Activated effector memory CD4-positive, alpha-beta T cell treated with anti-CD3 and anti-CD28 coated beads, Interleukin-2, amount 50 U/mL, for 16 hours (primary cell): ENCODE measurements around the gene TARM1.
A peak's percentile ranks its signal among the peaks of the same experiment; 100 is the strongest.
"Not testable (repeated sequence)": the region's sequence is repeated elsewhere in the genome, so short reads cannot be mapped to it uniquely, and the experiment has no call there.

Experiments
- DNase-seq: peaks from one replicate; pipeline ENCODE4 v3.0.0-alpha.2; 2020

TARM1 gene

GRCh38 chr19:54081032-54081431, at the start of gene TARM1:
Gene TARM1, minus strand, starts transcription at chr19:54081365. Its CDS starts 25 bp downstream, at chr19:54081340.
- no peak for DNase-seq

DNA sequence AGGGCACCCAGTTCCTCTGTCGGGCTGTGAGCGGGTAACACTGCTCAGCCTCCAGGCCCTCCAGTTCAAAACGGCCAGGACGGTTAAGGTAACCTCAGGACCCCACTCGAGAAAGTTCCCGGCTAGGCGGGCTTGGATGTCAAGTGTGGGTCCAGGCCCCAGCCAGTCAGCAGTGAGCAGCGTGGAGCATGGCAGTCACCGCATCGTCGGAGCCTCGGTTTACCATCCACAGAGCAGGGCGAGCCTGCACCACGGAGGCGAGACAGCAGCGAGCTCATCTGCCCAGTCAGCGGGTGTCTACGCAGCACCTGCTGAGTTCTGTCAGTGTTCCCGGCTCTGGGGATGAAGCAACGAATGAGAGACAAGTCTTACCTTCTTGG, 48.4 kb upstream of the TARM1 start:
- no peak for DNase-seq

DNA sequence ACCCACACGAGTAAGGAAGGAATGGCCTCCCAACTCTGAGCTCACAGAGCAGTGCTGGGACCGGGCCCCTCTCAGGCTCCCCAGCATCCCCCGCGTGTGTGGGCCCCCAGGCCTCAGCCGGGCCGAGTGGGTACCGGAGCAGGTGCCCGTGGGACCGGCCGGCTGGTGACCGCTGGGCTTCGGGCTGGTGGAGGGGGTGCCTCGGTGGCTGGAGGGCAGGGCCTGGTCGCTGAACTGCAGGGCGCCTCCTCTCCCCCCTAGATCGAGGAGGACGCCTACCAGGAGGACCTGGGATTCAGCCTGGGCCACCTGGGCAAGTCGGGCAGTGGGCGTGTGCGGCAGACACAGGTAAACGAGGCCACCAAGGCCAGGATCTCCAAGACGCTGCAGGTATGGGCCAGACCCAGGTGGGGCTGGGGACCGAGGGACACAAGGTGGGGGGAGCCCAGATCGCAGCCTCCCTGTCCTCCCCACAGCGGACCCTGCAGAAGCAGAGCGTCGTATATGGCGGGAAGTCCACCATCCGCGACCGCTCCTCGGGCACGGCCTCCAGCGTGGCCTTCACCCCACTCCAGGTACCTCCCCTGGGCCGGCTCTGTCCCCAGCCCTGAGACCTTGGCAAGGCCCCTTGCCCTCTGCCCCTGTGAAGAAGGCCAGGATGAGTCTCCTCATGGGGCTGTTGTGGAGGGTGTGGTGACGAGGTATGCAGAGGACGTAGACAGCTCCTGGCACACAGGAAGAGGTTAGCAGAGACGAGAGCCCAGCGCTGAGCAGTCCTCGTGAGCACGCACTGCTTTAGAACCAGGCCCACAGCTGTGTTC, 47.8 kb upstream of the TARM1 start:
- DNase-seq = no peak

GRCh38 chr19:54128441-54128725, 47.2 kb upstream of the TARM1 start:
- DNase-seq = no peak

- DNase-seq = no peak
Measured at GRCh38 chr19:54127688-54128440, 46.7 kb upstream of the TARM1 start.

DNA sequence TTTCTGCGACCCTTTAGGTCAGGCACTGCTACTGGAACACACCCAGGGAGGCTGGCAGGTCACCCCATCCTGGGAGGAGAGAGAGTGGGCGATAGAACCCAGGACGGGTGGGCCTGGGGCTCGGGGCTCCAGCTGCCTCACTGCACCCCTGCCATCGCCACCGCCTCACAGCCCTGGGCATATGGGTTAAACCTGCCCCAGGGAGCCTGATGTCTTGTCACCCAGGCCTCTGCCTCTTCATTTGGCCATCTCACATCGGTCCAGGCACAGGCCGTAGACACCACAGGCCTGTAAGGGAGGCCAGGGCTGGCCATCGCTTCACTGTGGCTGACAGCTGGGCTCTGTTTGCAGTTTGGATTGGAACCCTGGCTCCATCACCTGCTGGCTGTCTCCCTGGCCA, 44.5 kb upstream of the TARM1 start:
- no peak for DNase-seq

- no peak for DNase-seq
Measured at GRCh38 chr19:54124393-54124792, 43.2 kb upstream of the TARM1 start.

- no peak for DNase-seq
Measured at GRCh38 chr19:54123682-54124081, 42.5 kb upstream of the TARM1 start.

GRCh38 chr19:54121259-54121658, 40.1 kb upstream of the TARM1 start:
- DNase-seq = no peak

- peak; percentile 99 for DNase-seq
Measured at GRCh38 chr19:54115109-54116063, 34.2 kb upstream of the TARM1 start, which contains the start of the genes PRPF31 and TFPT. Gene PRPF31, plus strand, starts transcription at chr19:54115754. Its CDS starts 2,525 bp downstream, at chr19:54118279. Gene TFPT, minus strand, starts transcription at chr19:54115657. Its CDS starts 388 bp downstream, at chr19:54115269.

DNA sequence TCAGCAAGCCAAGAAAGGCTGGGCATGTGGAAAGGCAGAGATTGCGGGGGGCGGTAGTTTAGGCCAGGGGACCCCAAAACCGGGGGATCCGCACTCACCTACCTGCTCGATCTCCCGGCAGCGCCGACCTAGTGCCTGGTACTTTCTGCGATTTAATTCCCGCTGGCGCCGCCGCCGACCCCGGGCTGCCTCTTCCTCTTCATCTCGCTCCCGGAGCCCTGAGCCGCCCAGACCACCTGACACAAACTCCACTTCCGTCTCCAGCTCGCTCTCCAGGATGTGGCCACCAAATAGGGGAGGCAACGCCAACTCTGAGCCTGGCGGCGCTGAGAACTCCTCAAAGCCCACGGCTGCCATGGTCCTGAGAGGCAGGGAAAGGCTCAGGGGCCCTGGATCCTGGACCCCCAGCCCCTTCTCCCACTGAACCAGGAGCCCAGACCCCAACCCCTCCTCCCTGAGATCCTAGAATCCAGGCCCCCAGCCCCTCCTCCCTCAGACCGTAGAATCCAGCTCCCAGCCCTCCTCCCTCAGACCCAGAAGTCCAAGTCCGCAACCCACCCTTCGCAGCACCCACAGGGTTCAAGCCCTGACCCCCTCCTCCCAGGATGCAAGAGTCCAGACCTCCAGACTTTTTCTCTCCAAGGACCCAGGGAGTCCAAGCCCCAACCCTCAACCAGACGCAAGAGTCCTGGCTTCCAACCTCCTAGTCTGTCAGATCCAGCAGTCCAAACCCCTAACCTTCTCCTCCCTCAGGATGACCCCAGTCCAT, 33.4 kb upstream of the TARM1 start:
- DNase-seq = peak; percentile 83

- DNase-seq = no peak
Measured at GRCh38 chr19:54109651-54110050, 28.5 kb upstream of the TARM1 start.

DNA sequence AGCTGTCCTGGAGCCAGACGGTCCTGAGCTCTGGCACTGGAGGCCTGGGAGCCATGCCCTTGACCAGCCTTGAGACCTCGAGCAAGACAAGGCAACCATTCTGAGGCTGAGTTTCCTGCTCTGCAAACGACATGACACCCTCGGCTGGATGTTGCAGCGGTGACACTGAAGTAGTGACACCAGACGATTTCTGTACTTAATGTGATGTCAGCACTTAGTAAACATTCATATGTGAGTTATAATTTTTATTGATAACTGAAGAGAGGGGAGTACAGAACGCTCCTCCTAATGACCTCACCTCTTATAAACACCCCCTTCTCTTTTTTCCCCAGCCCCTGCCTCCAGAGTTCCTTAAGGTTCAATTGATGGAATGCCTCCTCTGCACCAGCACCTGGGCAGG, 27.3 kb upstream of the TARM1 start:
- no peak for DNase-seq

DNA sequence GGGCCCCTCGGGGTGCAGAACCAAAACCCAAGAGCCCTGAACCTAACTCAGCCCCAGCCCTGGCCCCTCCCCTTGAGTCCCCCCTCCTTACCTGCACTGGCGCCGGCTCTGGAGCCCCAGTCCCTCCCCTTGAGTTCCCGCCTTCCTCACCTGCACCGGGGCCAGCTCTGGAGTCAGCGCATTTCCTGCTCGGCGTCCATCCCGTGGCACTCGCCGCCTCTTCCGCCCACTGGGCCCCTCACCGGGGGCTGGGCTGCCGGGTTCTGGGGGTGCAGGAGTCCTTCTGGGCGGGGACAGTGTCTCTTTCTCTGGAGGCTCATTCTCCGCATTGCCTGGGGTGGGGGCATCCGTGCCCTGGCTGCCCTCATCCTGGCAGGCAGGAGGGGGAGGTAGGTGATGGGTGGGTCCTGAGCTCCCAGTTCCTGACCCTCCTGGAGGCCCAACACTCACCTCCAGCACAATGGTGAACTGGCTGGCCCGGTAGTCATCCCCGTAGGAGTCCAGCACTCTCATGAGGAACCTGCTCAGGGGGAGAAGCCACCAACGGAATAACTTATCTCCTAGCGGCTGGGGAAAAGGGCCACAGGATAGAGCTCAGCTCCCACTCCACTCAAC, 26.8 kb upstream of the TARM1 start:
- DNase-seq = peak; percentile 53

DNA sequence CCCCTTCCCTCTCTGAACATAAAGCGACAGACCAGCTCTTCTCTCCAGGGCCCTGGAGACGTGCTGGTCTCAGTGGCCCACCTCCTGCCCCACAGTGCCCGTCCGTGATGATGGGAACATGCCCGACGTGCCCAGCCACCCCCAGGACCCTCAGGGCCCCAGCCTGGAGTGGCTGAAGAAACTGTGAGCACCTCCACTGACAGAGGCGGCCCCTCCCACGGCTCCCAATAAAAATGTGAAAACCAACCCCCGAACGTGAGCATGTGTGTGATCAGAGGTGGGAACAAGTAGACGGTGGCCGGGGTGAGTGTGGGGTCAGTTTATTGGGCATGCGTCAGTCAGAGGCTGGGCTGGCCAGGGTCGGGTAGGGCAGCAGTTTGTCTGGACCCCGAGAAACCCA, 25.6 kb upstream of the TARM1 start:
- DNase-seq = peak; percentile 57

DNA sequence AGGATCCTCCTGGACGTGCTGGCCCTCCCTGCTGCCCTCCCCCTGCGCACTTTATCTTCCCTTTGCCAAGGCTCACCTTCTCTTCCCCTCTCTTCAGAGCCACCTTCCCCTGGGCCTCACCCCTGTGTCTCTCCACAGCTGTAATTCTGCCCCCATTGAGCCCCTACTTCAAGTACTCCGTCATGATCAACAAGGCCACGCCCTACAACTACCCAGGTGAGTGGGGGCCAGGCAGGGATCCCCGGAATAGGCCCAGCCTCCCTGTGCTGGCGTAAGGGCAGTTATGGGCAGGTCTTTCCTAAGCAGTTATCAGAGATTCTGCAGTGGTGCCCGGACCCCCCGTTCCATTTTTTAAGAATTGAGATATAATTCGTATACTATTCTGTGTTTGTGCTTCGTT, 24.6 kb upstream of the TARM1 start:
- peak; percentile 54 for DNase-seq

GRCh38 chr19:54104998-54105715, 24.0 kb upstream of the TARM1 start:
- no peak for DNase-seq

DNA sequence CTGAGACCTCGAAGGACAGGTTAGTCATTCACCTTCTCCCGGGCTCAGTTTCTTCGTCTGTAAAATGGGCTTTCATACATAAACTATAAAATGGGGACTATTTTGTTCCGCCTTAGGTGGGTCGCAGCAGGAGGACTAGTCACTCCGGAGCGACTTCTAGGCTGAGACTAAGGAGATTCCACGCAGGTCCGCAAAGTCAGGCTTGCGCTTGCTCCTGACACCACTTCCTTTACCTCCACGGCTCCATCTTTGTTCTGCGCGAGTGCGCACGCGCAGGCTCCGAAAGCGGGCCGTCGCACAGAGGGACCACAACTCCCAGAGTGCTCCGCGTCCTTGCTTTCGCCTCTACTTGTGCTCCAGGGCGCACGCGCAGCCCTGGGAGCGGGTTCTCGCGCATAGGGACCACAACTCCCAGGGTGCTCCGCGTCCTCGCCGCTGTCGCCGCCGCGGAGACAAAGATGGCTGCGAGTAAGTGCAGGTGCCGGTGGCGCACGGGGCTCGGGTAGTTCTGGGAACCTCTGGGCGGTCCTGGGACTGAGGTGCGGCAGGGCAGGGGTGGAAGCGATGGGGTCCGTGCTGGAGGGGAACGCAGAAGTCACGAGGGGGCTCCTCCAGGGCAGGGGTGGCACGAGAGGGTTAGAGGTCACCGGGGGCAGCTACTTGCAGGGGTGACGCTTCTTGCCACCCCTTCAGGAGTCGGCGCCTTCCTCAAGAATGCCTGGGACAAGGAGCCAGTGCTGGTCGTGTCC, 21.4 kb upstream of the TARM1 start, which contains the start of gene NDUFA3:
TSS of gene NDUFA3 (plus strand) at position 435 of the 749 bp plus-strand sequence. CDS start at position 459, 24 bp downstream.
- DNase-seq = peak; percentile 99

DNA sequence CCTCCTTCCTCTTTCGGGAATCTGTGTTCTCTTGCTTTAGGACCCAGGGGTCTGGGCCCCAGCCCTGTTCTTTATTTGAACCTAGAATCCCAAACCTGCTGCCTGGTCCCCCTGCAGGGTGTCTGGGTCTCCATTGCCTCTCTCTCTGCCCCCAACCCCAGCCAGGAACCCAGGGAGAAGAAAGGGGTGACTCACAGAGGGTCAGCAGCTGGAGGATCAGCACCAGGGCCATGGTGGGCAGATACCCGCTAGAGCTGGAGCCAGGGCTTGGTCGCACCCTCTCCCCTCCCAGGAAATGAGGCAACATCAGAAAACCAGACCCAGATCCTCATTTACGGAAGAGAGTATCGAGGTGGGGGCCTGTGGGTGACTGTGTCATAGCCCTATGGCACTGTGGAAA, 19.4 kb upstream of the TARM1 start, which contains the start of gene OSCAR:
TSS of gene OSCAR (minus strand) at position 243 of the 400 bp plus-strand sequence. CDS start at position 232, 11 bp downstream.
- no peak for DNase-seq

- DNase-seq = not testable (repeated sequence)
Measured at GRCh38 chr19:54099903-54100255, 18.7 kb upstream of the TARM1 start.
